ENCODE measurements around the gene IL17B. TPM values are rescaled to one million over a fixed set of nuclear protein-coding genes. Genes with fewer than 3 reads are reported as not detected.

The IL17B gene
- total and polyA plus RNA-seq, 2 of the 13 experiments (the other 11 are each of a cell fraction or from before 2014, with no cell fraction given) = 0.29 to 2.6 TPM

DNA sequence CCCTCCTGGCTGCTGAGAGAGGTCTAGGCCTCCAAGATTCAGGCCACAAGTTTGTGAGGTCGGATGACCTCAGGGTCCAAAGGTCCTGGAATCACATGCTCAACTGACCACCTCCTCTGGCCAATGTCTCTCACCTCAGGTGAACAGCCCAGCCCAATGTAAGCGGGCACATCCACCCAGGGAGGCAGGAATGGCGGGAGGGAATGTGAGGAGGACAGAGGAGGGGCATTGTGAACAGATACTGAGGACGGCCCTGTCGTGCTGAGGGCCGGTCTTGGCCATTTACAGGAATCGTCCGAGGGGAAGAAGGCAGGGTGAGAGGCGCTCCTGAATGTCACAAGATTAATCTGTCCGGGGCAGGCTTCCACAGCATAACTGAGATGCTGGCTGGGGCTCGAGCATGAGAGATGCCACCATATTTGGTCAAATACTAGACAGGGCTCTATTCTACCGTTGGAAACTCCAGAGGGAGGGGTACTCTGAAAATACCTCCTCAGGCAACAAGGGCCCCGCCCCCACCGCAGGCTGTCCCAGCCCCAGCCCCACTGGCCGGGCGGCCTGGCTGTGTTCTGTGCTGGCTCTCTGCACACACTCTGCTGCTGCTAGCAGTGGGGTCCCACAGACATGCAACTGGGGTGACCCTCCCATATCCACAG is 1.5 kb upstream of the IL17B start (continued):
- 0 out of 2 replicates have a peak, but pooled peaks have one; percentile 52 for TF ChIP-seq ZNF792 (CRISPR knock-in tag; IDR thresholded peaks at IDR 0.05)
- TF ChIP-seq, protein P1, sequence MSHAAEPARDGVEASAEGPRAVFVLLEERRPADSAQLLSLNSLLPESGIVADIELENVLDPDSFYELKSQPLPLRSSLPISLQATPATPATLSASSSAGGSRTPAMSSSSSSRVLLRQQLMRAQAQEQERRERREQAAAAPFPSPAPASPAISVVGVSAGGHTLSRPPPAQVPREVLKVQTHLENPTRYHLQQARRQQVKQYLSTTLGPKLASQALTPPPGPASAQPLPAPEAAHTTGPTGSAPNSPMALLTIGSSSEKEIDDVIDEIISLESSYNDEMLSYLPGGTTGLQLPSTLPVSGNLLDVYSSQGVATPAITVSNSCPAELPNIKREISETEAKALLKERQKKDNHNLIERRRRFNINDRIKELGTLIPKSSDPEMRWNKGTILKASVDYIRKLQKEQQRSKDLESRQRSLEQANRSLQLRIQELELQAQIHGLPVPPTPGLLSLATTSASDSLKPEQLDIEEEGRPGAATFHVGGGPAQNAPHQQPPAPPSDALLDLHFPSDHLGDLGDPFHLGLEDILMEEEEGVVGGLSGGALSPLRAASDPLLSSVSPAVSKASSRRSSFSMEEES (CRISPR knock-in tag; IDR thresholded peaks at IDR 0.05) = peak; percentile 96
- peak; percentile 45 for TF ChIP-seq POGZ (CRISPR knock-in tag; IDR thresholded peaks at IDR 0.05)
- TF ChIP-seq MXI1 (IDR thresholded peaks at IDR 0.05; ENCODE audit: borderline replicate concordance, low read depth, low read length) = peak; percentile 26; the same call in 1 of the 3 replicates
- 0 out of 2 replicates have a peak, but pooled peaks have one; percentile 24 for TF ChIP-seq NCOA1 (CRISPR knock-in tag; IDR thresholded peaks at IDR 0.05)
- TF ChIP-seq NFYC (CRISPR knock-in tag; IDR thresholded peaks at IDR 0.05) = peak; percentile 64
- TF ChIP-seq, protein P2, sequence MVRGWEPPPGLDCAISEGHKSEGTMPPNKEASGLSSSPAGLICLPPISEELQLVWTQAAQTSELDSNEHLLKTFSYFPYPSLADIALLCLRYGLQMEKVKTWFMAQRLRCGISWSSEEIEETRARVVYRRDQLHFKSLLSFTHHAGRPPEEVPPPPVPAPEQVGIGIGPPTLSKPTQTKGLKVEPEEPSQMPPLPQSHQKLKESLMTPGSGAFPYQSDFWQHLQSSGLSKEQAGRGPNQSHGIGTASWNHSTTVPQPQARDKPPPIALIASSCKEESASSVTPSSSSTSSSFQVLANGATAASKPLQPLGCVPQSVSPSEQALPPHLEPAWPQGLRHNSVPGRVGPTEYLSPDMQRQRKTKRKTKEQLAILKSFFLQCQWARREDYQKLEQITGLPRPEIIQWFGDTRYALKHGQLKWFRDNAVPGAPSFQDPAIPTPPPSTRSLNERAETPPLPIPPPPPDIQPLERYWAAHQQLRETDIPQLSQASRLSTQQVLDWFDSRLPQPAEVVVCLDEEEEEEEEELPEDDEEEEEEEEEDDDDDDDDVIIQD (CRISPR knock-in tag; IDR thresholded peaks at IDR 0.05; ENCODE audit: low read depth) = peak; percentile 55; the same call in 1 of the 2 replicates
- TF ChIP-seq KAT7 (CRISPR knock-in tag; IDR thresholded peaks at IDR 0.05; ENCODE audit: borderline replicate concordance) = 0 out of 2 replicates have a peak, but pooled peaks have one; percentile 28
- peak; percentile 77 for TF ChIP-seq MED1 (CRISPR knock-in tag; IDR thresholded peaks at IDR 0.05)
- TF ChIP-seq ATF7 (IDR thresholded peaks at IDR 0.05) = peak; percentile 36; the same call in 1 of the 2 replicates
- TF ChIP-seq ATF7 (CRISPR knock-in tag; IDR thresholded peaks at IDR 0.05) = peak; percentile 80
- TF ChIP-seq, protein P3, sequence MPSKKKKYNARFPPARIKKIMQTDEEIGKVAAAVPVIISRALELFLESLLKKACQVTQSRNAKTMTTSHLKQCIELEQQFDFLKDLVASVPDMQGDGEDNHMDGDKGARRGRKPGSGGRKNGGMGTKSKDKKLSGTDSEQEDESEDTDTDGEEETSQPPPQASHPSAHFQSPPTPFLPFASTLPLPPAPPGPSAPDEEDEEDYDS (CRISPR knock-in tag; IDR thresholded peaks at IDR 0.05) = peak; percentile 77
- TF ChIP-seq, protein P4, sequence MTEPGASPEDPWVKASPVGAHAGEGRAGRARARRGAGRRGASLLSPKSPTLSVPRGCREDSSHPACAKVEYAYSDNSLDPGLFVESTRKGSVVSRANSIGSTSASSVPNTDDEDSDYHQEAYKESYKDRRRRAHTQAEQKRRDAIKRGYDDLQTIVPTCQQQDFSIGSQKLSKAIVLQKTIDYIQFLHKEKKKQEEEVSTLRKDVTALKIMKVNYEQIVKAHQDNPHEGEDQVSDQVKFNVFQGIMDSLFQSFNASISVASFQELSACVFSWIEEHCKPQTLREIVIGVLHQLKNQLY (CRISPR knock-in tag; IDR thresholded peaks at IDR 0.05) = peak; percentile 89
- TF ChIP-seq, protein P5, sequence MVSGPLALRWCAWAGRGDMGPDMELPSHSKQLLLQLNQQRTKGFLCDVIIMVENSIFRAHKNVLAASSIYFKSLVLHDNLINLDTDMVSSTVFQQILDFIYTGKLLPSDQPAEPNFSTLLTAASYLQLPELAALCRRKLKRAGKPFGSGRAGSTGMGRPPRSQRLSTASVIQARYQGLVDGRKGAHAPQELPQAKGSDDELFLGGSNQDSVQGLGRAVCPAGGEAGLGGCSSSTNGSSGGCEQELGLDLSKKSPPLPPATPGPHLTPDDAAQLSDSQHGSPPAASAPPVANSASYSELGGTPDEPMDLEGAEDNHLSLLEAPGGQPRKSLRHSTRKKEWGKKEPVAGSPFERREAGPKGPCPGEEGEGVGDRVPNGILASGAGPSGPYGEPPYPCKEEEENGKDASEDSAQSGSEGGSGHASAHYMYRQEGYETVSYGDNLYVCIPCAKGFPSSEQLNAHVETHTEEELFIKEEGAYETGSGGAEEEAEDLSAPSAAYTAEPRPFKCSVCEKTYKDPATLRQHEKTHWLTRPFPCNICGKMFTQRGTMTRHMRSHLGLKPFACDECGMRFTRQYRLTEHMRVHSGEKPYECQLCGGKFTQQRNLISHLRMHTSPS (CRISPR knock-in tag; IDR thresholded peaks at IDR 0.05; ENCODE audit: low read depth) = 0 out of 2 replicates have a peak, but pooled peaks have one; percentile 21
- TF ChIP-seq ZNF652 (CRISPR knock-in tag; IDR thresholded peaks at IDR 0.05; ENCODE audit: borderline replicate concordance, low read depth) = peak; percentile 22; the same call in 1 of the 2 replicates
- no peak for TF ChIP-seq ASH2L (IDR thresholded peaks at IDR 0.05; ENCODE audit: insufficient read length, low read depth, low read length)
- no peak for TF ChIP-seq SOX13 (IDR thresholded peaks at IDR 0.05)
- TF ChIP-seq SOX13 (CRISPR knock-in tag; conservative IDR thresholded peaks at IDR 0.05 in 1 of 2, IDR thresholded peaks at IDR 0.05 in 1 of 2) = 0 out of 4 replicates have a peak, but pooled peaks of 1 of the 2 experiments have one; percentile 16
- TF ChIP-seq, protein P6, sequence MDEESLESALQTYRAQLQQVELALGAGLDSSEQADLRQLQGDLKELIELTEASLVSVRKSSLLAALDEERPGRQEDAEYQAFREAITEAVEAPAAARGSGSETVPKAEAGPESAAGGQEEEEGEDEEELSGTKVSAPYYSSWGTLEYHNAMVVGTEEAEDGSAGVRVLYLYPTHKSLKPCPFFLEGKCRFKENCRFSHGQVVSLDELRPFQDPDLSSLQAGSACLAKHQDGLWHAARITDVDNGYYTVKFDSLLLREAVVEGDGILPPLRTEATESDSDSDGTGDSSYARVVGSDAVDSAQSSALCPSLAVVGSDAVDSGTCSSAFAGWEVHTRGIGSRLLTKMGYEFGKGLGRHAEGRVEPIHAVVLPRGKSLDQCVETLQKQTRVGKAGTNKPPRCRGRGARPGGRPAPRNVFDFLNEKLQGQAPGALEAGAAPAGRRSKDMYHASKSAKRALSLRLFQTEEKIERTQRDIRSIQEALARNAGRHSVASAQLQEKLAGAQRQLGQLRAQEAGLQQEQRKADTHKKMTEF (CRISPR knock-in tag; IDR thresholded peaks at IDR 0.05) = peak; percentile 33; the same call in 1 of the 2 replicates
- peak; percentile 49; the same call in 1 of the 2 replicates for TF ChIP-seq ZSCAN21 (CRISPR knock-in tag; IDR thresholded peaks at IDR 0.05; ENCODE audit: borderline replicate concordance)
- TF ChIP-seq ZNF883 (CRISPR knock-in tag; IDR thresholded peaks at IDR 0.05; ENCODE audit: not compliant biosample characterization) = peak; percentile 15
